HepG2 (cell line): ENCODE measurements around the gene NAGS. TPM values are rescaled to one million over a fixed set of nuclear protein-coding genes. Genes with fewer than 3 reads are reported as not detected.
A peak's percentile ranks its signal among the peaks of the same experiment; 100 is the strongest.

Experiments
- CEBPB ChIP-seq: IDR thresholded peaks from 2 replicates; pipeline ENCODE4 v1.6.1; 2011; ENCODE audit warnings: low read depth, low read length, improper control_type of control experiment, borderline replicate concordance
- ELF4 ChIP-seq: sonication (generic); formaldehyde crosslinking; IDR thresholded peaks from 2 replicates; pipeline ENCODE4 v1.5.0; 2020; ENCODE audit warnings: missing genetic modification reagents, mild to moderate bottlenecking, moderate library complexity, borderline replicate concordance
- GPBP1L1 ChIP-seq: sonication (generic); formaldehyde crosslinking; IDR thresholded peaks from 2 replicates; pipeline ENCODE4 v1.5.0; 2020; ENCODE audit warnings: mild to moderate bottlenecking, missing genetic modification reagents
- HNF4G ChIP-seq, 2 experiments: sonication (generic) in 1 of 2; formaldehyde crosslinking in 1 of 2; IDR thresholded peaks; 2 replicates each; pipeline versions ENCODE4 v1.4.0 to v1.6.1; 2011 to 2020; ENCODE audit warnings: borderline replicate concordance in 2 of 2, low read depth in 2 of 2, mild to moderate bottlenecking in 2 of 2, low read length in 1 of 2, missing genetic modification reagents in 1 of 2, moderate library complexity in 1 of 2
- KDM1A ChIP-seq: IDR thresholded peaks from 2 replicates; pipeline ENCODE4 v1.6.1; 2016; ENCODE audit warnings: missing compliant biosample characterization
- KDM2A ChIP-seq: sonication (generic); formaldehyde crosslinking; IDR thresholded peaks from 2 replicates; pipeline ENCODE4 v1.4.0; 2020; ENCODE audit warnings: low read depth, missing genetic modification reagents, borderline replicate concordance
- RARA ChIP-seq: IDR thresholded peaks from 2 replicates; pipeline ENCODE4 v1.6.1; 2016; ENCODE audit warnings: missing genetic modification reagents, missing compliant biosample characterization
- SALL1 ChIP-seq: sonication (generic); formaldehyde crosslinking; IDR thresholded peaks from 2 replicates; pipeline ENCODE4 v1.8.0; 2022; ENCODE audit warnings: mild to moderate bottlenecking, missing genetic modification reagents
- ZNF280B ChIP-seq: sonication (generic); formaldehyde crosslinking; IDR thresholded peaks from 2 replicates; pipeline ENCODE4 v1.5.0; 2020; ENCODE audit warnings: missing genetic modification reagents, mild to moderate bottlenecking, borderline replicate concordance
- ZNF557 ChIP-seq: sonication (generic); formaldehyde crosslinking; IDR thresholded peaks from 2 replicates; pipeline ENCODE4 v1.4.0; 2020; ENCODE audit warnings: missing genetic modification reagents
- ZNF710 ChIP-seq: sonication (generic); formaldehyde crosslinking; IDR thresholded peaks from 2 replicates; pipeline ENCODE4 v1.5.0; 2020; ENCODE audit warnings: mild to moderate bottlenecking, missing genetic modification reagents, borderline replicate concordance
- ZNF784 ChIP-seq: sonication (generic); formaldehyde crosslinking; IDR thresholded peaks from 2 replicates; pipeline ENCODE4 v1.5.1; 2020; ENCODE audit warnings: missing genetic modification reagents, mild to moderate bottlenecking, borderline replicate concordance
- polyA plus RNA-seq, 8 experiments: library from polyadenylated mRNA; depleted of rRNA in 3 of 8; stranded (reverse) in 7 of 8; unstranded in 1 of 8; fragments of >200 nt; fragmentation: Illumina TruSeq in 4 of 8; extraction: Trizol in 4 of 8; gene quantifications; 2 replicates each; pipeline versions ENCODE4 v1.2.1 to v1.2.3, GENCODE V29; 2011 to 2016; ENCODE audit warnings: low read depth in 4 of 8, missing spikeins in 1 of 8, mixed read lengths in 1 of 8; ENCODE audit not compliant: insufficient read depth in 1 of 8
- total RNA-seq, 5 experiments: library from RNA; depleted of rRNA; stranded (reverse); fragments of >200 nt; fragmentation: Illumina TruSeq; extraction: Trizol; gene quantifications; 2 replicates each; pipeline ENCODE4 v1.2.3, GENCODE V29; 2016; ENCODE audit warnings: low read depth in 1 of 5
- TF ChIP-seq, protein P1 (sequence below): sonication (generic); formaldehyde crosslinking; IDR thresholded peaks from 2 replicates; pipeline ENCODE4 v1.8.1; 2023; ENCODE audit warnings: missing genetic modification reagents, mild to moderate bottlenecking, borderline replicate concordance
- TF ChIP-seq, protein P2 (sequence below): sonication (generic); formaldehyde crosslinking; IDR thresholded peaks from 2 replicates; pipeline ENCODE4 v1.4.0; 2020; ENCODE audit warnings: missing genetic modification reagents

The NAGS gene
- total and polyA plus RNA-seq, 2 of the 13 experiments (the other 11 are each of a cell fraction or from before 2014, with no cell fraction given) = 4.3 to 5.1 TPM

DNA sequence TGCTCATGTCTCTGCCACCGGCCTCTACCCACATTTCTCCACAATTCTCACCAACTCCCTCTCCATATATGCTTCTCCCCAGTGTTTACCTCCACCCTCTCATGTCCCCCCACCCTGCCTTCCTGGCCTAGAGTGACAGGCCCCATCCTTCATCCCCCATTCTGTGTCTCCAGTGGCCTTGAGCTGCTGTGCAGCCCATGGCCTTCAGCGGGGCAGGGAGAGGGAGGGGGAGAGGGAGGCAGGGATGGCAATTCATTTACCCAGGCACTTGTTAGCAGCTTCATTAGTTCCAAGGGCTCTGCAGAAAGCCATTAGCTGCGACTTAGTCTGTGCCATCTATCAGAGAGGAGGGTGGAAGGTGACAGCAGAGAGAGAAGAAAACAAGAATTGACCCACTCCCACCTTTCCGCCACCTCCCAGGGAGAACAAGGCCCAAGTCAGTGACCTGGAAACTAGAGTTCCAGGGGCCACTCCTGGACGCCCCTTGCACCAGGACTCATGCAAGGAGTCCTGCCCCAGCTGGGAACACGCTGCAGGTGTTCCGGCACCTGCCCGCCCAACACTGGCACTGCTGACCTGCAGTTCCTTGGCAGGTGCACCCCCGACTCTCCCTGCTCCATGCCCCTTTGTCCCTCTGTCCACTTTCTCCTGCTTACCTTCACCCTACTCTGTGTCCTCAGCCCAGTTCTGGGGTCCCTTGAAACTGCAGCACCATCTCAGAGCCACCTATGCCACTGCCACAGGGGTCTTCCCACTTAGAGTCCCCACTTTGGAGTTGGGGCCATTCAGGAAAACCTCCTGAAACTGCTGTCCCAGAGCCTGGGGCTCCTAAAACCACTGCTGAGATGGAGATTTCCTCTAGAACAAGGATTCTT, 27.2 kb upstream of the NAGS start (continued):
- 0 out of 2 replicates have a peak, but pooled peaks have one; percentile 19 for TF ChIP-seq ZNF710
- no peak for TF ChIP-seq GPBP1L1 (CRISPR knock-in tag)
- no peak for TF ChIP-seq KDM2A (CRISPR knock-in tag)
- no peak for TF ChIP-seq ZNF557 (CRISPR knock-in tag)
- TF ChIP-seq, protein P1, sequence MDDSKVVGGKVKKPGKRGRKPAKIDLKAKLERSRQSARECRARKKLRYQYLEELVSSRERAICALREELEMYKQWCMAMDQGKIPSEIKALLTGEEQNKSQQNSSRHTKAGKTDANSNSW = no peak
- TF ChIP-seq KDM1A (CRISPR knock-in tag) = no peak
- no peak for TF ChIP-seq ELF4 (CRISPR knock-in tag)
- no peak for TF ChIP-seq HNF4G (IDR thresholded peaks at IDR 0.05; ENCODE audit: borderline replicate concordance, low read depth, low read length)
- TF ChIP-seq HNF4G (CRISPR knock-in tag; IDR thresholded peaks at IDR 0.05; ENCODE audit: borderline replicate concordance, low read depth) = no peak
- TF ChIP-seq ZNF280B = no peak
- TF ChIP-seq SALL1 (CRISPR knock-in tag) = peak; percentile 87
- TF ChIP-seq CEBPB = no peak
- TF ChIP-seq, protein P2, sequence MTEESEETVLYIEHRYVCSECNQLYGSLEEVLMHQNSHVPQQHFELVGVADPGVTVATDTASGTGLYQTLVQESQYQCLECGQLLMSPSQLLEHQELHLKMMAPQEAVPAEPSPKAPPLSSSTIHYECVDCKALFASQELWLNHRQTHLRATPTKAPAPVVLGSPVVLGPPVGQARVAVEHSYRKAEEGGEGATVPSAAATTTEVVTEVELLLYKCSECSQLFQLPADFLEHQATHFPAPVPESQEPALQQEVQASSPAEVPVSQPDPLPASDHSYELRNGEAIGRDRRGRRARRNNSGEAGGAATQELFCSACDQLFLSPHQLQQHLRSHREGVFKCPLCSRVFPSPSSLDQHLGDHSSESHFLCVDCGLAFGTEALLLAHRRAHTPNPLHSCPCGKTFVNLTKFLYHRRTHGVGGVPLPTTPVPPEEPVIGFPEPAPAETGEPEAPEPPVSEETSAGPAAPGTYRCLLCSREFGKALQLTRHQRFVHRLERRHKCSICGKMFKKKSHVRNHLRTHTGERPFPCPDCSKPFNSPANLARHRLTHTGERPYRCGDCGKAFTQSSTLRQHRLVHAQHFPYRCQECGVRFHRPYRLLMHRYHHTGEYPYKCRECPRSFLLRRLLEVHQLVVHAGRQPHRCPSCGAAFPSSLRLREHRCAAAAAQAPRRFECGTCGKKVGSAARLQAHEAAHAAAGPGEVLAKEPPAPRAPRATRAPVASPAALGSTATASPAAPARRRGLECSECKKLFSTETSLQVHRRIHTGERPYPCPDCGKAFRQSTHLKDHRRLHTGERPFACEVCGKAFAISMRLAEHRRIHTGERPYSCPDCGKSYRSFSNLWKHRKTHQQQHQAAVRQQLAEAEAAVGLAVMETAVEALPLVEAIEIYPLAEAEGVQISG (CRISPR knock-in tag) = 0 out of 2 replicates have a peak, but pooled peaks have one; percentile 17
- no peak for TF ChIP-seq ZNF784 (CRISPR knock-in tag)
- TF ChIP-seq RARA (CRISPR knock-in tag) = peak; percentile 30
